ENCODE data around the gene CD69.
"Not testable (repeated sequence)": the region's sequence is repeated elsewhere in the genome, so short reads cannot be mapped to it uniquely, and the experiment has no call there.

CD69 gene

GRCh38 chr12:9741726-9742125, 19.0 kb downstream of the CD69 start:
- Histone ChIP-seq H3K9me3 (ENCODE audit: insufficient read depth, low read length) (no peaks in the 10 kb centered on the region), H3K9me2 (replicated peaks; ENCODE audit: insufficient read depth, low read length) (no peaks in the 10 kb centered on the region), H3K27ac (ENCODE audit: low read depth, low read length) (peak overlapping the region; percentile 50), H3K9ac (ENCODE audit: low read length) (no peak overlapping the region), H3K36me3 (ENCODE audit: low read length) (no peaks in the 10 kb centered on the region), H2AFZ (ENCODE audit: low read depth, low read length, severe bottlenecking) (no peak overlapping the region), H3K79me2 (ENCODE audit: insufficient read depth, low read length) (no peaks in the 10 kb centered on the region), H4K20me1 (ENCODE audit: low read depth, low read length) (no peaks in the 10 kb centered on the region), H3F3A (ENCODE audit: insufficient read depth) (peaks cover 13% of the 10 kb centered on the region), H3K4me2 (ENCODE audit: low read depth, low read length, poor library complexity, severe bottlenecking) (peak overlapping the region; percentile 55), H3K27me3 (ENCODE audit: low read length) (no peaks in the 10 kb centered on the region), H3K4me3 (ENCODE audit: insufficient read depth, low read length, poor library complexity, severe bottlenecking) (peak overlapping the region; percentile 33)
- TF ChIP-seq EZH2phosphoT487 (conservative IDR thresholded peaks at IDR 0.05; ENCODE audit: low read length) (no peak), CTCF (IDR thresholded peaks at IDR 0.05; ENCODE audit: insufficient read depth, low read length, poor library complexity, severe bottlenecking) (no peak)

GRCh38 chr12:9740106-9740750, 20.5 kb downstream of the CD69 start:
- Histone ChIP-seq H3K79me2 (ENCODE audit: insufficient read depth, low read length) (no peaks in the 10 kb centered on the region), H3K9me2 (replicated peaks; ENCODE audit: insufficient read depth, low read length) (no peaks in the 10 kb centered on the region), H3K27me3 (ENCODE audit: low read length) (no peaks in the 10 kb centered on the region), H3K27ac (ENCODE audit: low read depth, low read length) (peak overlapping the region; percentile 61), H4K20me1 (ENCODE audit: low read depth, low read length) (no peaks in the 10 kb centered on the region), H2AFZ (ENCODE audit: low read depth, low read length, severe bottlenecking) (no peak overlapping the region), H3K4me2 (ENCODE audit: low read depth, low read length, poor library complexity, severe bottlenecking) (peak overlapping the region; percentile 44), H3K36me3 (ENCODE audit: low read length) (no peaks in the 10 kb centered on the region), H3K9ac (ENCODE audit: low read length) (no peak overlapping the region; the same call in 1 of the 2 replicates), H3F3A (ENCODE audit: insufficient read depth) (peaks cover 23% of the 10 kb centered on the region), H3K4me3 (ENCODE audit: insufficient read depth, low read length, poor library complexity, severe bottlenecking) (no peak overlapping the region), H3K9me3 (ENCODE audit: insufficient read depth, low read length) (no peaks in the 10 kb centered on the region)
- TF ChIP-seq CTCF (IDR thresholded peaks at IDR 0.05; ENCODE audit: insufficient read depth, low read length, poor library complexity, severe bottlenecking) (no peak), EZH2phosphoT487 (conservative IDR thresholded peaks at IDR 0.05; ENCODE audit: low read length) (no peak)

- not testable (repeated sequence) for H3K4me2 ChIP-seq (ENCODE audit: low read depth, low read length, poor library complexity, severe bottlenecking); H3K9ac ChIP-seq (ENCODE audit: low read length); H3K36me3 ChIP-seq (ENCODE audit: low read length); H3K4me3 ChIP-seq (ENCODE audit: insufficient read depth, low read length, poor library complexity, severe bottlenecking); H3K27me3 ChIP-seq (ENCODE audit: low read length); H4K20me1 ChIP-seq (ENCODE audit: low read depth, low read length); H2AFZ ChIP-seq (ENCODE audit: low read depth, low read length, severe bottlenecking); H3K9me2 ChIP-seq (replicated peaks; ENCODE audit: insufficient read depth, low read length); H3K9me3 ChIP-seq (ENCODE audit: insufficient read depth, low read length); H3K79me2 ChIP-seq (ENCODE audit: insufficient read depth, low read length)
- peaks cover 23% of the 10 kb centered on the region for H3F3A ChIP-seq (ENCODE audit: insufficient read depth)
- H3K27ac ChIP-seq (ENCODE audit: low read depth, low read length), result peak overlapping the region; percentile 61; the same call in 1 of the 2 replicates
Observed at GRCh38 chr12:9739404-9740105, 21.1 kb downstream of the CD69 start.

- not testable (repeated sequence) for H3K36me3 ChIP-seq (ENCODE audit: low read length); H3K9me3 ChIP-seq (ENCODE audit: insufficient read depth, low read length); H3K79me2 ChIP-seq (ENCODE audit: insufficient read depth, low read length); H3K9ac ChIP-seq (ENCODE audit: low read length); H3K9me2 ChIP-seq (replicated peaks; ENCODE audit: insufficient read depth, low read length); H2AFZ ChIP-seq (ENCODE audit: low read depth, low read length, severe bottlenecking); H3K27ac ChIP-seq (ENCODE audit: low read depth, low read length); H4K20me1 ChIP-seq (ENCODE audit: low read depth, low read length); H3K4me3 ChIP-seq (ENCODE audit: insufficient read depth, low read length, poor library complexity, severe bottlenecking); H3K27me3 ChIP-seq (ENCODE audit: low read length); H3K4me2 ChIP-seq (ENCODE audit: low read depth, low read length, poor library complexity, severe bottlenecking)
- peaks cover 23% of the 10 kb centered on the region for H3F3A ChIP-seq (ENCODE audit: insufficient read depth)
Observed at GRCh38 chr12:9738905-9739304, 21.8 kb downstream of the CD69 start.

Data from SU-DHL-6 (cell line).